Mucosa of descending colon (tissue), 3 donors: Measurements from ENCODE around the gene VCX2. TPM values are rescaled to one million over a fixed set of nuclear protein-coding genes. Genes with fewer than 3 reads are reported as not detected.
"Not testable (repeated sequence)": the region's sequence is repeated elsewhere in the genome, so short reads cannot be mapped to it uniquely, and the experiment has no call there.

Experiments
- ATAC-seq: fragments of 200-7000 bp; cut with Tn5 transposase; one replicate; pipeline ENCODE4 v1.9.1; 2020; ENCODE audit warnings: mild to moderate bottlenecking, moderate library complexity
- DNase-seq, 3 donors: peaks; one replicate each; pipeline ENCODE4 v3.0.0-alpha.2; 2020
- H3K36me3 ChIP-seq: fragments of 200-600 bp; one replicate; pipeline ENCODE4 v1.8.0; 2021; ENCODE audit warnings: low read depth, mild to moderate bottlenecking
- H3K4me1 ChIP-seq: fragments of 200-600 bp; one replicate; pipeline ENCODE4 v1.8.0; 2021; ENCODE audit warnings: low read depth, mild to moderate bottlenecking
- H3K4me3 ChIP-seq: fragments of 200-600 bp; one replicate; pipeline ENCODE4 v1.8.0; 2021; ENCODE audit warnings: mild to moderate bottlenecking
- H3K9me3 ChIP-seq: fragments of 200-600 bp; one replicate; pipeline ENCODE4 v1.8.0; 2021; ENCODE audit warnings: mild to moderate bottlenecking
- intact Hi-C, 2 donors: fragments of 100-400 bp; cut with DNase I in 1 of 2; cut with micrococcal nuclease in 1 of 2; formaldehyde crosslinking; loops; one replicate each; pipeline versions ENCODE4 v1.11.0 to v1.11.1; 2022; cut with DNase I, micrococcal nuclease
- total RNA-seq, 3 donors: library from RNA; stranded (reverse); fragmentation: NEBNext Ultra II Directional in 2 of 3; extraction: Animal tissue kit (Norgen Biotek cat#: 25700) in 2 of 3; gene quantifications; one replicate each; pipeline versions ENCODE4 v1.2.1 to v1.2.4, GENCODE V29; 2021 to 2023
- TF ChIP-seq, protein P1 (sequence below): fragments of 200-600 bp; IDR thresholded peaks from one replicate; pipeline ENCODE4 v1.8.0; 2022; ENCODE audit warnings: antibody characterized with exemption, mild to moderate bottlenecking
- donor health status: DM: no; HTN: no; CAD: no; lungs with moderate emphysema.
- donor health status: DM: no; HTN: no; CAD: no.
- donor health status: DM: no; HTN: yes; CAD: no.

VCX2 gene
- total RNA-seq, 3 donors from 2014 or later, result not detected

DNA sequence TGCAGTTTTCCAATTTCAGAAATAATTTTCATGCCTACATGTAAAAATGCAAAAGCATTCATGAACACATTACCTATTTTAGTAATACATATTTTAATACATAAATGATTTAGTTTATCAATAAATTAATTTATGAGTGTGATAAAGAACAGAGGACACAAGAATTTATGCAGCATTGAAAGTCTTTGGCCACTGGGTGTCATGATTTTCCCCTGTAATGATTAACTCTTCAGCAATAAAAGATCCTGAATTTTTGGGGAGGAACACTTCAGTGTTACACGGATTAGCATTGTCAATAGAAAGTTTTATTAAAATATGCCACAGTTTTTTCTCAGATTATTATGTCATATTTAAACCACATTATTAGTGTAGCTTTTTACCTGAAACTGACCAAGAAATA, 8.6 kb upstream of the VCX2 start:
- no peak overlapping the region for H3K4me3 ChIP-seq
- no peaks in the 10 kb centered on the region for H3K4me1 ChIP-seq
- DNase-seq (no peak), ATAC-seq (no peak)
- intact Hi-C loops, result no loop called here
- no peaks in the 10 kb centered on the region for H3K36me3 ChIP-seq
- TF ChIP-seq, protein P1, sequence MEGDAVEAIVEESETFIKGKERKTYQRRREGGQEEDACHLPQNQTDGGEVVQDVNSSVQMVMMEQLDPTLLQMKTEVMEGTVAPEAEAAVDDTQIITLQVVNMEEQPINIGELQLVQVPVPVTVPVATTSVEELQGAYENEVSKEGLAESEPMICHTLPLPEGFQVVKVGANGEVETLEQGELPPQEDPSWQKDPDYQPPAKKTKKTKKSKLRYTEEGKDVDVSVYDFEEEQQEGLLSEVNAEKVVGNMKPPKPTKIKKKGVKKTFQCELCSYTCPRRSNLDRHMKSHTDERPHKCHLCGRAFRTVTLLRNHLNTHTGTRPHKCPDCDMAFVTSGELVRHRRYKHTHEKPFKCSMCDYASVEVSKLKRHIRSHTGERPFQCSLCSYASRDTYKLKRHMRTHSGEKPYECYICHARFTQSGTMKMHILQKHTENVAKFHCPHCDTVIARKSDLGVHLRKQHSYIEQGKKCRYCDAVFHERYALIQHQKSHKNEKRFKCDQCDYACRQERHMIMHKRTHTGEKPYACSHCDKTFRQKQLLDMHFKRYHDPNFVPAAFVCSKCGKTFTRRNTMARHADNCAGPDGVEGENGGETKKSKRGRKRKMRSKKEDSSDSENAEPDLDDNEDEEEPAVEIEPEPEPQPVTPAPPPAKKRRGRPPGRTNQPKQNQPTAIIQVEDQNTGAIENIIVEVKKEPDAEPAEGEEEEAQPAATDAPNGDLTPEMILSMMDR, result no peak
- H3K9me3 ChIP-seq, result no peaks in the 10 kb centered on the region

DNA sequence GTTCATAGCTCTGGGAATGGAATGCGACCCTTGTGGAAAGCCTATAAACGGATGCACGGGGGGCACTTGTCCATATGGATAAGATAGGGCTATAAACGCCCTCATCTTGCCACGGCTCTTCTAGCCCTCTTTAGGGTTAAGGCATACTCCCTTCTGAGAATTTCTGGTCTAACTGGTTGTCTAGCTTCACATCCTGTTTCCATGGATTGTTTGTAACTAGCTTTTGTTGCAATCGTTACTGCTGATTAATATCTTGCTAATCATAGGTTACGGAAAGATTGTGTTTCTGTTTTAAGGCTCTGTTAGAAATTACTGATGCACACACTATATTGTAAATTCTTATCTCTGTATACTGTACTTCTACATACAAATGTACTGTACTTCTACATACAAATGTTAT, 17.1 kb downstream of the VCX2 start:
- H3K4me3 ChIP-seq, H3K4me1 ChIP-seq, intact Hi-C loops, ATAC-seq, H3K9me3 ChIP-seq, H3K36me3 ChIP-seq, DNase-seq: not testable (repeated sequence)

DNA sequence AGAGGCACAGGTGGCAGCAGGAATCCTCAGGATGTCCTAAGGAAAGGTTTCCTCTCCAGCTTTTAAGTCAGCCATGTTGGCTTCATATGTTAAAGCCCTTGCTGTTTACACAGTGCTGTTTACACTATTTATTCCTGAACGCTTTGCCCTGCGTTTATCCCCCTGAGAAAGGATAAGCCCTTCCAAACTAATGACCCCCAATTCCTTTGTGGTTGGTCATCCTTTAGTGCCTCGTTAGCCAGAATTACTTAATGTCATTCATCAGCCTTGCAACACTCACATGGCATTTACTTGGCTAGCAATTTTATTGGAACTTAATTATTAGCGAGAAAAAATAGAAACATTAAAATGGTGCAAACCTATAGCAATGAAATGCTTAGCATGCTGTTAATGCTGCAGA, 23.8 kb downstream of the VCX2 start:
- intact Hi-C loops, result no loop called here
- ATAC-seq (no peak), DNase-seq (no peak)
- H3K4me1 ChIP-seq, result no peaks in the 10 kb centered on the region
- H3K9me3 ChIP-seq, result no peaks in the 10 kb centered on the region
- H3K36me3 ChIP-seq, result no peaks in the 10 kb centered on the region
- TF ChIP-seq, protein P1, result no peak
- H3K4me3 ChIP-seq, result no peak overlapping the region

DNA sequence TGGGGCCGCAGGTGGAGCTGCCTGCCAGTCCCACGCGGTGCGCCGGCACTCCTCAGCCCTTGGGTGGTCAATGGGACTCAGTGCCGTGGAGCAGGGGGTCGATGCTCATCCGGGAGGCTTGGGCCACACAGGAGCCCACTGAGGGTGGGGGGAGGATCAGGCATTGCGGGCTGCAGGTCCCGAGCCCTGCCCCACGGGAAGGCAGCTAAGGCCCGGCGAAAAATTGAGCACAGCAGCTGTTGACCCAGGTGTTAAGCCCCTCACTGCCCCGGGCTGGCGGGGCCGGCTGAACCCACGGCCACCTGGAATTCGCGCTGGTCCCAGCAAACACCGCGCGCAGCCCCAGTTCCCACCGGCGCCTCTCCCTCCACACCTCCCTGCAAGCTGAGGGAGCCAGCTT, 26.1 kb downstream of the VCX2 start:
- no peak for ATAC-seq
- Histone ChIP-seq H3K9me3 (no peaks in the 10 kb centered on the region), H3K4me1 (no peaks in the 10 kb centered on the region), H3K4me3 (no peak overlapping the region), H3K36me3 (no peaks in the 10 kb centered on the region)
- intact Hi-C loops, result no loop called here
- TF ChIP-seq, protein P1, result no peak
- DNase-seq, result no peak

DNA sequence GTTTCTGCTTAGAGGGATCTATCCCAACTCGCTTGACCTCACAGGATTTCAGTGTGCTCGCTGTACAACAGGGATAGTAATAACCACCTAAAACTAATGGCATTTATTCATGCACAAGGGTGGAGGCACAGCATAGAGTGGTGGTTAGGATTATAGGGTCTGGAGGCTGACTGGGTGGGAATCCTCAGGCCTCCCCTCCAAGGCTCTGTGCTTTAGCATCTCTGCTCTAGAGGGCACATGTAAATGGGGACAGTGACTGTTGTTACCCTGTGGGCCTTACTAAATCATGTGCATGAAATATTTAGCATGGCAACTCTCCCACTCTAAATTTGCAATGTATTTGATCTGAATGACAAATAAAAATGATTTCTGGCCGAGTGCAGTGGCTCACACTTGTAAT, 29.2 kb downstream of the VCX2 start:
- Histone ChIP-seq H3K9me3 (no peaks in the 10 kb centered on the region), H3K36me3 (no peaks in the 10 kb centered on the region), H3K4me1 (no peaks in the 10 kb centered on the region), H3K4me3 (no peak overlapping the region)
- DNase-seq (no peak), ATAC-seq (no peak)
- intact Hi-C loops, result no loop called here
- TF ChIP-seq, protein P1, result no peak

DNA sequence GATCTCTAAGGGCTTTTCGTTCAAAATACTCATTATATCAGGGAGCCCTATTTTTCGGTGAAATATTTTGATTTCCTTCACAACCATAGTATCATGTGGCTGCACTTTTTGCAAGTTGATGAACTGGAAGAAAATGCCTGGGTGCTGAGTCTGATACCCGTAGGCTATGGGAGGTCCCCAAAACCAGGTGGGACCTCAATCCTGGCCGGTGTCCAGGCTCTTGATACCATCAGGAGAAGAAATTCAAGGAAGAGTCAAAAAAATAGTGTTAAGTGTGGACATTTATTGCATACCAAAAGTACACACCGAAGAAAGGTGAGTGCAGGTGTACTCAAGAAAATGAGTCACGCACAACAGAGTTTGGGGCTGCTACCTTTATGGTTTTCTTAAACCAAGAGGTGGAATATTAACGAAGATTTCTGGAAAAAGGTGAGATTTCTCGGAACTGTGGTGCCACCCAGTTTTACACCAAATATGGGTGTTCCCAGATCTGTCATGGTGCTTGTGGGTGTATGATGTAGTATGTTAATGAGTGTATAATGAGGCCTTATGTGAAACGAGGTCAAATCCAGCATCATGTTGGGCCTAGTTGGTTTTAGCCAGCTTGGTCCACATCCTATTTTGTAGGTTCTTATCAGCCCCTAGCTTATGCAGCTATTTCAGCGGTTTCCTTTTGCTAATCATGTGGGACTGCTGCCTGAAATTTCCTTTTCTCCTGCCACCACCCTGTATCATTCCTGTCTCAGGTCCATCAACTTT, 29.9 kb downstream of the VCX2 start:
- H3K4me1 ChIP-seq, result no peaks in the 10 kb centered on the region
- intact Hi-C loops, result no loop called here
- no peaks in the 10 kb centered on the region for H3K36me3 ChIP-seq
- H3K4me3 ChIP-seq, result no peak overlapping the region
- DNase-seq, result no peak
- TF ChIP-seq, protein P1, result no peak
- ATAC-seq, result no peak
- H3K9me3 ChIP-seq, result no peaks in the 10 kb centered on the region
